NCI-H2196 (cell line): ENCODE results near the gene LMAN2L.
A peak's percentile ranks its signal among the peaks of the same experiment; 100 is the strongest.
"Not testable (repeated sequence)": the region's sequence is repeated elsewhere in the genome, so short reads cannot be mapped to it uniquely, and the experiment has no call there.

Source experiments
- DNase-seq: peaks from one replicate; lab custom pipeline; 2025; ENCODE audit not compliant: unreplicated experiment; lab: John Stamatoyannopoulos, UW

The LMAN2L gene

GRCh38 chr2:96689431-96689991 lies 50.4 kb downstream of the LMAN2L start:
- DNase-seq = no peak

GRCh38 chr2:96688649-96689430 lies 51.0 kb downstream of the LMAN2L start:
- DNase-seq = no peak

- no peak for DNase-seq
These were observed 51.9 kb downstream of the LMAN2L start for GRCh38 chr2:96687711-96688640.

- no peak for DNase-seq
These were observed 52.6 kb downstream of the LMAN2L start for GRCh38 chr2:96687266-96687665.

GRCh38 chr2:96685577-96686459 lies 54.0 kb downstream of the LMAN2L start:
- DNase-seq = no peak

GRCh38 chr2:96684883-96685576 lies 54.8 kb downstream of the LMAN2L start:
- DNase-seq = no peak

- no peak for DNase-seq
These were observed 55.7 kb downstream of the LMAN2L start for GRCh38 chr2:96683972-96684820.

GRCh38 chr2:96683307-96683706 lies 56.6 kb downstream of the LMAN2L start:
- no peak for DNase-seq

- no peak for DNase-seq
These were observed 58.3 kb downstream of the LMAN2L start for GRCh38 chr2:96681540-96681939.

GRCh38 chr2:96680561-96681141 lies 59.2 kb downstream of the LMAN2L start:
- no peak for DNase-seq

GRCh38 chr2:96679848-96680247 lies 60.0 kb downstream of the LMAN2L start:
- DNase-seq = no peak

GRCh38 chr2:96669539-96670215 lies 70.2 kb downstream of the LMAN2L start:
- no peak for DNase-seq

- DNase-seq = no peak
These were observed 71.1 kb downstream of the LMAN2L start for GRCh38 chr2:96668771-96669170.

GRCh38 chr2:96665717-96666116 lies 74.1 kb downstream of the LMAN2L start:
- DNase-seq = not testable (repeated sequence)

GRCh38 chr2:96665083-96665569 lies 74.7 kb downstream of the LMAN2L start:
- DNase-seq = peak; percentile 10

GRCh38 chr2:96664366-96664925 lies 75.4 kb downstream of the LMAN2L start:
- no peak for DNase-seq

- DNase-seq = peak; percentile 7
These were observed 76.0 kb downstream of the LMAN2L start for GRCh38 chr2:96663829-96664228.

GRCh38 chr2:96663177-96663576 lies 76.7 kb downstream of the LMAN2L start:
- DNase-seq = no peak
